GM19395 (cell line): Measurements from ENCODE around the gene TSHZ2.

Experiments used
- ATAC-seq: cut with Tn5 transposase; IDR thresholded peaks from one replicate; pipeline ENCODE4 v1.9.1; 2021; ENCODE audit warnings: mild to moderate bottlenecking, moderate library complexity; ENCODE audit not compliant: unreplicated experiment

The TSHZ2 gene

DNA sequence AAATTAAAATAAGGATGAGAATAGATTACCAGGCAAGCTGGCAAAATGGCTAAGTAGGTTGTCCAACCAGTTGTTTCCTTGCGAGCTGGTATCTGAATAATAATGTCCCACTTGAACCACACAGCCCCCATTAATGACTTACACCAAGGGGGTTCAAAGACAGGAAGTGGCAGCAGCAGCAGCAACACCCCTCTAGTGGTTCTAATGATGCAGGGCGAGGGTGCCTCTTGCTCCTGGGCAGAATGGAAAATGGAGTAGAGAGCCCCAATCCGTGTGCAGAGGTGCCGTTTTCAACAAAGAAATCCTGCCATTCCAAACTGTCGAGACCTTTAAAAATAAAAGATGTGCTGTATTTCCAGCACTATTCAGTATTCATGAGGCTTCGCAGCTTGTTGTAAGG, 218.1 kb downstream of the TSHZ2 start:
- no peak for ATAC-seq

DNA sequence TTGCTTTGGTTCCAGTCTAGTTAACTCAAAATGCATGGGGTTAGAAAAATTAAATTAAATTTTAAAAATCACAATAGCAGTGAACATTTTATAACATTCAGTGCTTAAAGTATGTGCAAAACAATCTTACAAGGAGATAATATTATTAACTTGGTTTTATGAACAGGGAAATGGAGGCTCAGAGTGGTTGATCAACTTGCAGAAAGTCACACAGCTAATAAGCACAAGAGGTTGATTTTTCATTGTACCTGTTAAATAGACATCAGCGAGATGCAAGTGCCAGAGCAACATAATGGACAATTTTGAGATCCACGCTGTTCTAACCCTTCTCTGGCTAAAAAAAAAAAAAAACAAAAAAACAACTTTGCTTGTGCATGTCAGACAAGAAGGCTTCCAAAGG, 219.8 kb downstream of the TSHZ2 start:
- no peak for ATAC-seq

DNA sequence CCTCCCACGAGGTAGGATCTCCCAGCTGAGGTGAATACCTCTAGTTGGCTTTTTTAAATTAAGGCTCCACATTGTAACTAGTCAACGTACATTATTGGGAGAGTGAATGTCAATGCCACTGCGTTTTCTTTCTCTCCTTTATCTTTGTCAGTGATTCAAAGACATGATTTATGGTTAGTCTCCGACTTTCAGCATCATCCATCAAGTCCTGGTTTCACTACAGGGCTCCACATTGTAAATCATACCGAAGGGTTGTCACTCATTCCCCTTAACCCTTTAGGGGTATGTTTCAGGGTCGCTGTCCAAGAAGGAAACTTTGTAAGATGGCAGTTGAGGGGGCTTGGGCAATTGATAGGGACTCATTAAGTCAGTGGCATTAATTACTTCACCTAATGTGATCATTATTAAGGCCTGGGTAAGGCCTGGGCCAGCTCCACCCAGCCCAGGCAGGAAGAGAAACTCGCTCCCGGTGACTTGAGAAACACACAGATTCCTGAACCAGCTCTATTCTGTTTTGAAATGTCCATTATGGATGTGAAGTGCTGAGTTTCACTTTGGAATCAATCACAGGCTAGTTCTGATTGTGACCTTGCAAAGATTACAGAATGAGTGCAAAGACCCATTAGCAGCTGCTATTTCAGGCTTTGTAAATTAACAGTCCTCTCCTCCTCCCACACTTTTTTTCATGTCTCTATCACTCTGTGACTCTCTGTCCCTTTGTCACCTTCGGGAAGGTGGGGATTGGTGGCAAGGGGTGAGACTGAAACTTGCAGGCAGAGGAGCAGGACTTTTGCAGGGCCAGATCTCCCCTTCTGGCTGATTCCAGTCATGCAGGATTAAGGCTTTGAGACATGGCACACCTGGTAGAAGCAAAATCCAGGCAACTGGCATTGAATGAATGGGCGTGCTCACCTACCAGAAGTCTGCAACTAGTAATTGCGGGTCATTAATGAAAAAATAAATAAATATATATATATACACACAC, 222.4 kb downstream of the TSHZ2 start:
- ATAC-seq = no peak

DNA sequence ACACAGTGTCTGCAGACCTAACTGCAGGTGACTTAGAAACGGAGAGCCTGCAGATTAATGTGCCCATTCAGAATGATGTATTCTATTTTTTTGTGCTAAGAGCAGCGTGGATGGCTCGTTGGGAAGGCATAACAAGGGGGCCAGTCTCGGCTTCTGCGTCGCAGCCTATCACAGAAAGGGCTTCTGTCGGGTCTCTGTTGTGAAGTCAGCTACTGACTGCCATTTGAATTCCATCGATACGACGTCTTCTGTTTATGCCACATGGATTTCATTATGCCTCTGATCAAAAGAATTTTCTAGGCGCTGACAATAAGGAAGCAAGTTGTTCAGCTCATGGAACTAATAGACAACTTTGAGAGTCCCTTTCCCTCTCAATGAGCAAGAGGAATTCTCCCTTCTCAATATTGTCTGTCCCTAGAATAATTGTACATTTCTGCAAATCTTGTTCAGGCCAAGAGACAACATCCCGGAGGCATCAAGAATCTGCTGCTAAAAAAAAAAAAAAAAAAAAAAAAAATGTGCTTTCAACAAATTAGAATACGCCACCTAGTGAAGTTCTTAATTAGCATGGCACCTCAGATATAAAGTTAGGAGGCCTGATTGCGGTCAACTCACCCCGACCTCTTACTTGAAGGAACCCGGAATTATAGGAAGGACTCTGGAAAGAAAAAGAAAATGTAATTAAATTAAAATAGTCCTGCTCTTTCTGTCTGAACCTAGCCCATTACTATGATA, 223.9 kb downstream of the TSHZ2 start:
- no peak for ATAC-seq

DNA sequence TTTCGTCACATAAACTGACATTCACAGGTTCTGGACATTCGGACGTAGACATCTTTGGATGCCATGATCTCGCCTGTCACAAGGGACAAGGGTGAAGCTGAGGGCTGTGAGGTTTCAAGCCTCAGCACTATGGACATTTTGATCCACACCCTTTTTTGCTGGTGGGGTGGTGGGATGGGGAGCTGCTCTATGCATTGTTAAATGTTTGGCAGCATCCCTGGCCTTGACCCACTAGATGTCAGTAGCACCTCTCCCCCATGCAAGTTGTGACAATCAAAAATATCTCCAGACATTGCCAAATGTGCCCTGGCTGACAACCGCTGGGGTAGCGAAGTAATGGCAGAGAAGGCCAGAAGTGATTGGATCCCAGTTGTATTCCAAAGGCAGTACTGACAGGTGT, 229.4 kb downstream of the TSHZ2 start:
- no peak for ATAC-seq

DNA sequence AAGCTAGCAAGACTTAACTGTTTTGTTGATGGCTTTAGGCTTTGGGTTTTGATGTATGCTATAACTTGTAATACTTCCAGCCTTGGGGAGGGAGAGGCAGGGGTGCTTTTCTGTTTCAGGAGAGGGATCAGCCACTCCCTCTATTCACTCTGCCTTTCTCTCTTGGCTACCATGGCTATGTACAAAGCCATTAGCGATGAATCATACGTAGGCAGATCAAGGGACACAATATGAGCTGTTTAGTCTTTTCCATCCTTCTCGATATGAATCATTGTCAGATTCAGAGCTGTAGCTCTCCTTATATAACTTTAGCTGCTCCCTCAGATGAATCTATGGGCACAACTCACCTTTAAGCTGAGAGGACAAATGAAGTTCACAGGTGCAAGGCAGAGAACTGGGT, 230.6 kb downstream of the TSHZ2 start:
- ATAC-seq = no peak

DNA sequence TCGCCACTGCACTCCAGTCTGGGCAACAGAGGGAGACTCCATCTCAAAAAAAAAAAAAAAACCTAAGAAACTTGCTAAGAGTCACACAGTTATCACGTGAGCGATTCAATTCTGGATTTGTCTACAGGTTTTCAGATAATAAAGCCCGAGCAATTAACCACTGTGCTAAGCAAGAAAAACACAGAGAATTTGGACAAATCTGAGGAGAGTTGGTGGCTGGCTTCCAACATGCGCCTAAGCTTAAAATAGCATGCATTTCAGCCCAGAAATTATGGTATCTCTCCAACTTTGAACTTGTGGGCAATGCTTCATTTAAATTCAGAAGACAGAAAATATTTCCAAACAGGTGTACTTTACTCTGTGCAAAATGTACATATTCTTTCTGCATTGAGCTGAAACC, 232.9 kb downstream of the TSHZ2 start:
- ATAC-seq = no peak

DNA sequence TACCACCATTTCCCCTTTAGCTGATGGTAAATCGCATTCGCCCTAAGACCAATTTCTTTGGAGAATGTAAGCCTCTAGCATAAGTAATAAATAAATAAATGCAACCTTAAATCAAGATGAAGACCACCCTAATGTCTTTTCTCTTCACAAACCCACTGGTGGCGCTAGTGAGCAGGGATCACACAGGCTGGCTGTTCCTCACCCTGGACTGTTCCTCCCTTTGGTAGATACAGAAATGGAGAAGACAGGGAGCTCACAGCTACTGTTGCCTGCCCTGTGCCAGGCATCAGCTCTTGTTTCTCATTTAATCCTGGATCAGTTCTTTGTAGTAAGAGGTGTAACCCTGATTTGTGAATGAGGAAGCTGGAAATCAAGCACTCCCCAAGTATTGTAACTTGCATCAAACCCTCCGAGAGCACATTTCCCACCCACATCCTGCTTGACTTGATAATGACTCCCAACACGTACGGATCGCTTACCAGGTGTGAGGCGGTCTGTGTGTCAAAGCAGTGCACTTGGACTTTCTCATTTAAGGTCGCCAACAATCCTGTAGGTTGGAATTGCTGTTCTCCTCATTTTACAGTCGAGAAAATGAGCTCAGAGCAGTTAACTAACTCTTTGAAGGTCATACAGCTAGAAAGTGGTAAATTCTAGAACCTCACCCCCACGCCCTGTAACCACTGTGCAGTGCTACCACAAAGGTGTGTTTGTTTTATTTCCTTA, 236.1 kb downstream of the TSHZ2 start:
- ATAC-seq = no peak

DNA sequence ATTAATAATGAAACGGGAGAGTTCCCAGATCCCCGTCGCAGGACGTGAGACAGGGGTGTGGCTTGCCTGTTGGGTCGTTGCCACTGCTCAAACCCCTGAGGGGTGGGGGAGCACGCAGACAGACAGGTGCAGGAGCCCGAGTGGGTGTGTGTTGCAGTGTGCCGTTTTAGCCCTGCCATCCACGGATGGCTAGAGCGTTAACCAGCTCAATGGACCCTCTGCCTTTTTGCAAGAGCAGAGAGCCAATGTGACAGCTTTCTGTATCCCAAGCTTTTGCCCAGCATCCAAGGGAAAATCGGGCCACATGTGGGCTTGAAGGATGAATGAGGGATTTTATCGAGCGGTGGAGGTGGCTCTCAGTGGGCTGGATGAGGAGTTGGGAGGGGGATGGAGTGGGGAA, 237.9 kb downstream of the TSHZ2 start:
- no peak for ATAC-seq

DNA sequence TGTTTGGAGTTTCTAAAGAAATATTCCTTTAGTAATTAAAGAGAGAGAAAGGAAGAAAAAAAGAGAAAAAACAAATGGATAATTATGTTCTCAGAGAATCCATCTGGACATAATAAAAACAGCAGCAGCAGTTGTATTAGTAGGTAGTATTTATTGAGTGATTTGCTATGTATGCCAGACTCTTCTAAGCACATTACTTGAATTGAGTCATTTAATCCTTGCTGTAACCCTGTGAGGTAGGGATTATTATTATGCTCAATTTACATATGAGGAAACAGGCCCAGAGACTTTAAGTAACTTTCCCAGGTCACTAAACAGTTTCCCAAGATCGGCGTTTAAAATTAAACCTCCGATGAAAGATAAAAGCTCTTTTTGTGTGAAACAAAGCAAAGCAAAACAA, 238.8 kb downstream of the TSHZ2 start:
- ATAC-seq = no peak

DNA sequence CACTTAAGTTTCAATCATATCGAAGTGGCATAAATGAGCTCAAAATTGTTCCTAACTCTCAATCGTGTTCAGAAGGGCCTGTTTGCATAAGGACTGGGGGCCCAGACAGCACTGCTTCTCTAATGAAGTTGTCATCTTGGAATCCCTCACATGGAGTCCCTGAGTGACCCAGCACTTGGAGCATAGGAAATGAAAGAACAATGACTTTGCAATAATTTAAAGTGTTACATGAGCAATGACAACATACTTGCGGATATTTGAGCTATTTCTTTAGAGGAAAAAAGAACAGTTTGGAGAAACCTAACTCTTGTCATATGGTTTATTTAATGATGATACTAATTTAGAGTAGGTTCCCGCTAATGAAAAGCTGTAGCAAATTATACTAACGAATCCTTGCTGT, 239.9 kb downstream of the TSHZ2 start:
- ATAC-seq = no peak

DNA sequence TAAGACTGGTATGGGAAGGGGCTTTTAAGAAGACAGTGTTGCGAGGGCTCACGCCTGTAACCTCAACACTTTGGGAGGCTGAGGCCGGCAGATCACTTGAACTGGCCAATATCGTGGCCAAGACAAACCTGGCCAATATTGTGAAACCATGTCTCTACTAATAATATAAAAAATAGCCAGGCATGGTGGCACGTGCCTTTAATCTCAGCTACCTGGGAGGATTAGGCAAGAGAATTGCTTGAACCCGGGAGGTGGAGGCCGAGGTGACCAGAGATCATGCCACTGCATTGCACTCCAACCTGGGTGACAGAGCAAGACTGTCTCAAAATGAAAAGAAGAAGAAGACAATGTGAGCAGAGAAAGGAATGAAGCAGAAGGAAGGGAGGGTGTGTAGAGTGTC, 242.2 kb downstream of the TSHZ2 start:
- no peak for ATAC-seq

DNA sequence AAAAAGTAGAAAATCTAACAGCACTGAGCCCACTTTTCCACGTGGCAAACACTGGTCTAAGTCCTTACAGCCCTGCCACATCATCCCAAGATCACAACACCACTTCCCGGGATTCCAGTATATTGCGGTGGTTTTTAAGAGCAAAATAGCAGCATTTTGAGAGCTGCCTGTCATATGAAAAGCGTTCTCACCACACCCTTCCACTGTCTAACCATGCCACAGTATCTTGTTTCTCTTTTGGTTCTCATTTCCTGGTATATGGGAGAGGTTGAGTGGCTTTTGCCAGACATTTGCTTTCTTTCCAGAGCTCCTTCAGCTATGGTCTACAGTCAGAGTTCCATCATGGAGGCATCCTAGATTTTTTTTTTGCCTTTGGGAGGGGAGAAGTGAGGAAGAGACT, 243.0 kb downstream of the TSHZ2 start:
- ATAC-seq = no peak

DNA sequence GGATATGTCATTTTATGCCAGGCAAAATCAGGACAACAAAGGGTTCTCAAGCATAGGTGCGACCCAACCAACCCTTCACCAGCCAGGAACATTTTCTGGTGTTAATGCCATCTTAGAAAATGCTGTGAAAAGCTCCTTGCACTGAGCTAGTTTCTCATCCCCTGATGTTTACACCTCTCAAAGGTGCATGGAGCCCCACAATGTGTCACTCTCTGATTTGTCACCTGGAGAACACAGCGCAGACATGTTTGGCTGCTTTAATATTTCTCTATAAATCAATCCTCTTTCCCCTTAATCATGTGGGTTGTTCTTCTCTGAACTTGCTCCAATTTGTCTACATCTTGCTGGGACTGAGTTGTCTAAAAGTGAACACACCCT, 244.3 kb downstream of the TSHZ2 start:
- no peak for ATAC-seq

DNA sequence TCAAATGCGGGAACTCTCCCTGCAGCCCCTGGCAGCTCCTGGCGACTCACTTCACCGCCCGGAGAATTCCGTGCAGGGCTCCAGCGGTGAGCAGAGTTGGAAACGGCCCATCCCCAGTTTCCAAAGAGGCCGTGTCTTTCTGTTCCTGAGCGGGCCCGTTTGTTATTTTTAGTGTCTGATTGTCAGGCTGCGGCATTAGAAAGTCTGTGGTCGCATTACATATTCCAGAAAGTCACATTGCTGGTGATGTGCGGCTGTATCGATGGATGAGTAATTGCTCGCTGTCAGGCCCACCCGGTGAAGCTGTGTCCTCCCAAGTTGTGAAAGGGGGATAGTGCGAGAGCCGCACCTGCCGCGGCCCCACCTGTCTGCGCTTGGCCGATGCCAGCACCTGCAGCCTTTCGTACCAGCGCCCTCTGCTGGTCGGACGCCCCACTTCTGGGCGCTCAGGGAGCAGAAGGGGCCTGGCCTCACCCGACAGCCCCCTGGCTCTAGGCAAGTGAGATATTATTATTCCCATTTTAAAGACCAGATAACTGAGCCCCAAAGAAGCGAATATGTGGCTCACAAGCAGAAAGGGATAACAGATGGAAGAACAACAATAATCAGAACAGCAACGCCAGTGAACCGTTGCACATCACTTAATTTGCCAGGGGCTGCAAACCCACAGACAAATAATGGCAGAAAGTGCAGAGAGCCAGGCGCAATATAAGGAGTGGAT, 244.9 kb downstream of the TSHZ2 start:
- ATAC-seq = no peak

DNA sequence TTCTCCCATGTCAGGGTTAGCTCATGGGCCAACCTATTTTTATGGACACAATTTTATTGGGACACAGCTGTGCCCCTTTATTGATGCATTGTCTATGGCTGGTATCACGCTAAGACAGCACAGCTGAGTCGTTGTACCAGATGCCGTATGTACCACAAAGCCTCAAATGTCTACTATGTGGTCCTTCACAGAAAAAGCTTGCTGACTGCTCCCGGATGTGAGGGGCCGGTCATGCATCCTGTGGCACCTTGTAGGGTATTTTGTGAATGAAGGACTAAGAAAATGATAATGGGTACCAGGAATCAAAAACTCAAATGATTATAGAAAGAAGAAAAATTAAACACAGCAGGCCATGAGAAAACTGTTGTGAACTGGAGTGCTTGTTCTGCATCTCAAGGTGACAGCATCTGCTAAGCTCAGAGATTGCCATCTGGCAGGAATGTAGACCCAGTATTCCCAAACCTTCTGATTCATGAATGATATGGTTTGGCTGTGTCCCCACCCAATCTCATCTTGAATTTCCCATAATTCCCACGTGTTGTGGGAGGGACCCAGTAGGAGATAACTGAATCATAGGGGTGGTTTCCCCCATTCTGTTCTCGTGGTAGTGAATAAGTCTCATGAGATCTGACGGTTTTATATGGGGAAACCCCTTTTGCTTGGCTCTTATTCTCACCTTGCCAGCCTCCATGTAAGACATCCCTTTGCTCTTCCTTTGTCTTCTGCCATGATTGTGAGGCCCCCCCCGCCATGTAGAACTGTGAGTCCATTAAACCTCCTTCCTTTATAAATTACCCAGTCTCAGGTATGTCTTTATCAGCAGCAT, 248.5 kb downstream of the TSHZ2 start:
- ATAC-seq = no peak

DNA sequence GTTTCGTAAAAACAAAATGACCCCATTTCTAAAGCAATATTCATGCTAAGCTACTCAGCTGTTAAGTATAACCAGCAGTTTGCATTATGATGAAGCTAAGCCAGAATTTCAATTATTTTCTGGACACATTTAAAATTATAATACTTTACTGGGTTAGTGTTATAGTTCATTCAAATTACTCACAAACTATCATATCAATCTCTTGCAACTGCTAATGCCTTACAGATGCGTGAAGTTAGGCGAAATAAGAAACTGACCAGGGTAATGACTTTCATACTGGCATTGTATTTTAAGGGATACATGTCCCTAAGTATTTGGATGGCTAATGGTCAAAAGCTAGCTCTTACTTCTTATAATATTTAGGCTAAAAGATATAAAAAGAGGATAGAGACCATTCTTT, 249.6 kb downstream of the TSHZ2 start:
- no peak for ATAC-seq

DNA sequence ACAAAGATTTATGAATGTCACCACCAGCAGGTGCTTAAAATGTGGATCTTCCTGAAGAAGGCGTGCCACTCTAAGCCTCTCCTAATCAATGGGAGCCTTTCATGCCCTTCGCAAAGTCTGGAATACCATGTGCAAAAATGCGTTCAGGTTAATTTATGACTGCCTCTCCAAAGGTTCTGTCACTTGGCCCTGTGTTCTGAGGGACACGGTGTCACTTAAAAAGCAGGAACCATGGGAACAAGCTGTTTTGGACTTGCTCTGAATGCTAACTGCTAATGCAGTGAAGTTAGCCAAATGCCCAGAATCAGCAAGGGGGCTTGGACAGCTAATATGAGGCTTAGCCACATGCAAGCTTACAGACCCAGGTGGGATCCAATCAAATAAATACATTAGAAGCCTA, 250.3 kb downstream of the TSHZ2 start:
- ATAC-seq = no peak

DNA sequence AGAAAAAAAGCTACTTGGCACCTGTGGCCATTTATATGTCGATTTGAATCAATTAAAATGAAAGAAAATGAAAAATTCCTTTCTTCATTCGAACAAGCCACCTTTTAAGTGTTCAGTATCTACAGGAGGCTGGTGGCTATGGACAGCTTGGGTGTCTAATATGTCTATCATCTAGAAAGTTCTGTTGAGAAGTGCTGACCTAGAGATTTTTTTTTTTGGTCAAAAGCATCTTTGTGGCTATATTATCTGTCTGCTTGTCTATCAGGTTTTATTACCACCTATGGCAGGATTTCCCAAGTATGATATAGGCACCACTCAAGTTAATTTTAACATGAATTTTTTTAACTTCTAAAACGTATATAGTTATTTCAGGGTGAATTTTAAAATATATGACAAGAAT, 250.8 kb downstream of the TSHZ2 start:
- no peak for ATAC-seq

DNA sequence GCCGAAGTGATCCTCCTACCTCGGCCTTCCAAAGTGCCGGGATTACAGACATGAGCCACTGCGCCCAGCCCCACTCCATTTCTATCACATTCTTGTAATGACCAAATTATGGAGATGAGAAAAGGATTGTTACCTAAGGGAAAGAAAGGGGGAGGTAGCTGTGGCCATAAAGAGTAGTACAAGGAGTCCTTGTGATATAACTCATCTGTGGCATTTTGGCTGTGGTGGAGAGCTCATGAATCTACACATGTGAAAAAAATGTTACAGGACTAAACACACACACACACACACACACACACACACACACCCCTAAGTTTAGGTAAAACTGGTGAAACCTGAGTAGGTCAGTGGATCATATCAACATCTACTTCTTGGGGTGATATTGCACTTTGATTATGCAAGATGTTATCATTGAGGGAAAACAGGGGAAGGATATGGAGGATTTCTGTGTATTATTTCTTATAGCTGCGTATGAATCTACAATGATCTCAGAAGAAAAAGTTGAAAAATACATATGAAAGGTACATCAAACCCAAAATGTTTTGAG, 251.5 kb downstream of the TSHZ2 start:
- no peak for ATAC-seq
